Pons (tissue), 1 donor: Measurements from ENCODE around the gene TRAF3.

Source experiments
- DNase-seq: peaks from one replicate; pipeline ENCODE4 v3.0.0-alpha.2; 2016; ENCODE audit warnings: low spot score

TRAF3 gene

DNA sequence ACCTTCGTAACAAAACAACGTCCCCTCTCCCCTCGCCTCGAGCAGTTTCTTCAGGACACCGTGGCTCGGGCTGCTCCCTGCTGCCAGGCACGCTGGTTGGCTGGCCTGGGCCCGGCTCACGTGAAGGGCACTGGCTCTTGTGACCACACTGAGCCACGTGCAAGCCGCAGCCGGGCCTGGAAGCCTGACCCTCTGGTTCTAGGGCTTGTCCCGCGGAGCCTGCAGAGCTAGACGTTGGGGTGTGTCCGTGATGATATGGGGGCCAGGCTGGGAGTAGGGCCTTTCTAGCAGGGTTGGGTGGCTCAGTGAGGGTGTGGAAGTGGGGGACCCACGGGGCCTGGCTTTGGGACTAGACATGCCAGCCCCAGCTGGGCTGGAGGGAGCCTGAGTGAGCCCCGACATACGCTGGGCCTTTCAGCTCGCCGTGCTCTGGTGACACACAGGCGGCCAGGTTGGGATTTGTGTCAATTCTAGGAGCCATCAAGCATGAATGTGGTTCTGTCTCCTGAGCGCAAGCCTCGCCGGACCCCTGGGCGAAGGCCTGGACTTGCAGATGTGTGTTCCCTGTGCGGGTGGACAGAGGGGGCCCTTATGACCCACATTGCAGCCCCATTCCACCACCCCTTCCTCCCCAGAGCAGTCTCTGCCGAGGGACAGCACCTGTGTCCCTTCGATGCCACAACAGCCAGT lies 131.7 kb downstream of the TRAF3 start:
- DNase-seq: no peak

DNA sequence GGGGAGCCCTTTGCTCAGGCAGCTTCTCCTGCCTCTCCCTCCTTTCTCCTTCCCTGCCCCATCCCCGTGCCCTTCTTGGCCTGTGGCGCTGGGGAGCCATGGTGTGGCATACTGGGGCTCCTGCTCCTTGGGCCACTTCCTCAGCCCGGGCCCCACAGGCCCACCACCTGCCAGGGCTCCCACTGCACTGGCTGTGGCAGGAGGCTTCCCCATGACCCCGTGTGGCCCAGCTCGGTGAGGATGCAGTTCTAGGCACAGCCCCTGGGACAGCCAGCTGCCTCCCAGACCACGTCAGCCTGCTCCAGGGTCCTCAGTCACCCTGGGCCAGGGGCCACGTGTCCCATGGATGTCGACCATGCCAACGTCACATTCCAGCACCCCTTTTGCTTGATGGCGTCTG lies 132.2 kb downstream of the TRAF3 start:
- DNase-seq: no peak

GRCh38 chr14:102909911-102910310 lies 132.7 kb downstream of the TRAF3 start:
- no peak for DNase-seq

DNA sequence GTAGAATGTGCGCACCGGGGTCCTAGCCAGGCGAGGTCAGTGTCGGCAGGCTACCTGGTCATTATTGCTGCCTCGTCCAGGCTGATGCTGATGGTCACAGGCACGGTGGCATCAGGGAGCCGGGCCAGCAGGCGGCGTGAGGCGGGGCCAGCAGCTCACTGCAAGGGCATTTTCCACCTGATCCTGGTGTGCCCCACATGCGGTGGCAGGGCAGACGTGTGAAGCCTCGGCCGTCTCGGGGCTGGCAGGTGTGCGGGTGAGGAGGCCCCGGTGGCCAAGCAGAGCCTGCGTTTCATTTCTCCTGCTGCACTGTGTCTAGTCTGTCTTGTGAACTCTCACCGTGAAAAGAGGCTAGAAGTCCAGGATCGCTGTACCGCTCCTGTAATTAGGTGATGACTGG lies 133.2 kb downstream of the TRAF3 start:
- DNase-seq: no peak

DNA sequence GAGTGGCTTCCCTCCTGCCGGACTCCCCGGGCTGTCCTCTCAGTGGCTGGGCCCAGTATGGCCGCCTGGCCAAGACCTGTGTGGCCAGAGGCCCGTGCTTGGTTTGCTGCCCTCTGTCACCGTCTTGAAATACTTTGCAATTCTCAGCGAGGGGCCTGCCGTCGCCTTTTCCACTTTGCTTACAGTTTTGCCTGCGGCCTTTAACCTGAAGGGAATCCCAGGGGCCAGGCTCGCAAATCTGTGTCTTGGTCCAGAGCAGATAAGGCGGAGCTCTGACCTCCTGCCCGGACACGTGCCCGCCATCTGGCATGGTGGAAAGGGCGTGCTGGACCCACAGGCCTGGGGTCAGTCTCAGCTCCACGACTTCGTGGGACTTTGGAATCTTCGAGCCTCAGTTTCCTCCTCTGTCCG lies 134.3 kb downstream of the TRAF3 start:
- no peak for DNase-seq

- no peak for DNase-seq
Measured at GRCh38 chr14:102911991-102912761, 134.9 kb downstream of the TRAF3 start.

DNA sequence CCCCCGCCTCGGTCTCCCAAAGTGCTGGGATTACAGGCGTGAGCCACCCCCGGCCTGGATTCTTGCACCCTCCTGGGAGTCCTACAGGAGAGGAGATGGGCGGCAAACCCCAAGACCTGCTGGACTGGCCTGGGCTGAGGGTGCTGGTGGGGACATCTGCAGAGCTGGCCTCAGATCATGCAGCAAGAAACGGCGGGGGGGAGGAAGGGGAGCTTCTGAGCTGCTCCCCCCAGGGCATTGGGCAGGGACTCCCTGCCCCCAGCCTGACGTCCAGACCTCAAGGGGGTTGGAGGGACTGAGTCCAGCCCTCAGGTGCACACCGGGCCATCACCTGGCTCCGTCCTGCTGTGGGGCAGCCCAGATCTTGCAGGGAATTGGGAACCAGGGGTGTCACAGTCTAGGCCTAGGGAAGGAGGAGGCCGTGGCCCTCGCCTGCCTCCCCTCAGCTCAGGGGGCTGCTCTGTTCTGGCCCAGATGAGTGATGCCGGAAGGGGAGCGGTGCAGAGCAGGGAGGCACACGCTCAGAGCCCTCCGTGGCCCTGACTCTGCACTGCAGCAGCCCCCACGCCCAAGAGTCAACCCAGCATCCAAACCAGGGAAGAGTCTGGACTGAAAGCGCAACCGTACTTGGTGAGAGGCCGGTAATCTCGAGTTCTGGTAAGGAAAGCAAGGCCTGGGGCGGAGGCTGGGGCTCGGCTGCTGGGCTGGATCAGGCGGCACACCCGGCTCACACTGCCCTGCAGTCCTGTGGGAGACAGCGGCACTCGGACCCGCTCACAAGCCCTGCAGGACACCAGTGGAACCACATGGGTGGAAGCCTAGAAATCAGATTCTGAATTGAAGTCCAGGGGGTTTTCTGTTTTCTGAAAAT lies 136.3 kb downstream of the TRAF3 start:
- no peak for DNase-seq

DNA sequence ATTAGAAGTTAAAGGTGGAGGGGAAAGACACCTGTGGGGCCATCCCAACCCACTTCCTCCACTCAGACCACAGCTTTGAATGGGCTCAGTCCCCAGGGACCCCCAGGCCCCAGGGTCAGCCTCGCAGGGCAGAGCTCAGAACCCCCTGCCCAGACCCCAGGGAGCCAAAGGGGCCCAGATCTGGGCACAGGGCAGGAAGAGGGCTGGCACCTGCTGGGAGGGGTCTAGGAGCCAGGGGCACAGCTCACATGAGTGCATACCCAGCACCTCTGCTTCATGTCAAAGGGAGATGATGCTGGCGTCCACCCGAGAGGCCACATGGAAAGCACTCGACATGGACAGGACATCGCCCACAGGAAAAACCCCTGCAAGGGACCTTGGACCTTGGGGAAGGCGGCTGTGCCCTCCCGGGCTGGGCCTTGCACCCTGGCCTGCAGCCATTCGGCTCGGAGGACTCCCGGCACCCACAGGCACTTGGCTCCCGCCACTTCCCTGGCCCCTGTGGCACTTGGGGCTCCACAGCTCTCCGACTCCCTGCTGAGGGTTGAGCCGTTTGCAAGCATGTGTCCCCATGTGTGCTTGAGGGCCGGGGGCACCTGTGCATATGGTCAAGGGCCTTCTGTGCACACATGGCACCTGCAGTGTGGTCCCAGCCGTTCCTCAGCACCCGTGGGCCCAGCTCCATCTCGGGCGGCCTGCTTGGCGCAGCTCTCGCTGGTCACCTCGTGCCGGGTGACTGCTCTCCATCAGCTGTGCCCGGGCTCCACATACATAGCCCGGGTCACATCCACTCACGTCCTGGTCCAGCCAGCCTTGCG lies 137.4 kb downstream of the TRAF3 start:
- no peak for DNase-seq

- DNase-seq: no peak
Measured at GRCh38 chr14:102915292-102916110, 138.3 kb downstream of the TRAF3 start.

DNA sequence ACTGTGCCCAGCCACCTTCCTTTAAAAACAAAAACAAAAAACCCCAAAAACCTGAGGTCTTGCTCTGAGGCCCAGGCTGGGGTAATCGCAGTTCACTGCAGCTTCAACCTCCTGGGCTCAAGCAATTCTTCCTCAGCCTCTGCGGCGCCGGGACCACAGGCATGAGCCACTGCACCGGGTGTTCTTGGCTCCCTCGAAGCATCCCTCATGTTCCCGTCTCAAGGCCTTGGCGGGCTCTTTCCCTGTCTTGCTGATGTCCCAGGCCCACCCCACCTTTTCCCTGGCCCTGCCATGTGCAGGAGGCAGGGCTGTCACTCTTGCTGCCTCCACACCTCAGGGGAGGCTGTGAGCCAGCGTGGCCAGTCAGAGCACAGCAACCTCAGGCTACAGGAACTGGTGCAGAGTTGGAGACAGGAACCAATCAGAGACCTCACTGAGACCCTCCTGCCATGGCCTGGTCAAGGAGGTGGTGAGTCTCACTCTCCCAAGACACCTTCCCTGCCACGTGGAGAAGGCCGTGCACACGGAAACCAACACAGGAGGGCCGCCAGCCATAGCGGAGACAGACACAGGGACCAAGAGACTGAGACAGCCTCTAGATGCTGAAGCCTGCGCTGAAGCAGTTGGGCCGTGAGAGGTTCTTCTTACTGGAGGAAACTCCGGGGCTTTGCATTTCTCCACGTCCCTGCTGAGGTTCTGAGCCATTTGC lies 139.3 kb downstream of the TRAF3 start:
- no peak for DNase-seq

DNA sequence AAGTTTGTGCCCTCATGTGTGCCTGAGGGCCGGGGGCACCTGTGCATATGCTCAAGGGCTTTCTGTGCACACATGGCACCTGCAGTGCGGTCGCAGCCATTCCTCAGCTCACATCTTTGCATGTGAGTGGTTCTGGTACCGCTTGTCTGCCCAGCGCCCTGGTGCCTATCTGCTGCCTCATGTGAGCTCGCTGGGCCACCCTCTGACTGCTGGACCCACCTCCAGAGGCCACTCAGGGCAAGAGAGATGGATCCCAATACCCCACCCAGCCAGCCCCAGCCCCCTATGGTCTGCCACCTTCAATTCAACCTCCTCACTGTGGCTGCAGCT lies 139.8 kb downstream of the TRAF3 start:
- DNase-seq: no peak

- no peak for DNase-seq
Measured at GRCh38 chr14:102917469-102918211, 140.4 kb downstream of the TRAF3 start.

GRCh38 chr14:102918438-102918837 lies 141.2 kb downstream of the TRAF3 start:
- DNase-seq: no peak

- DNase-seq: no peak
Measured at GRCh38 chr14:102920273-102920997, 143.2 kb downstream of the TRAF3 start.

GRCh38 chr14:102920998-102921304 lies 143.7 kb downstream of the TRAF3 start:
- DNase-seq: no peak

- DNase-seq: no peak
Measured at GRCh38 chr14:102922490-102923200, 145.4 kb downstream of the TRAF3 start, which contains the start of gene AMN. AMN (plus strand) TSS chr14:102922663; CDS start chr14:102922689, 26 bp downstream.

GRCh38 chr14:102923201-102923924 lies 146.1 kb downstream of the TRAF3 start:
- no peak for DNase-seq
